ENCODE measurements around the gene PRPF8. TPM values are rescaled to one million over a fixed set of nuclear protein-coding genes. Genes with fewer than 3 reads are reported as not detected.
A peak's percentile ranks its signal among the peaks of the same experiment; 100 is the strongest.

Gene PRPF8
- total and polyA plus RNA-seq, 2 of the 13 experiments (the other 11 are each of a cell fraction or from before 2014, with no cell fraction given), result 112 to 179 TPM

GRCh38 chr17:1605681-1606351 is 78.9 kb downstream of the PRPF8 start (continued):
- no peak for TF ChIP-seq ZNF142 (CRISPR knock-in tag; IDR thresholded peaks at IDR 0.05)
- peak; percentile 15; the same call in 1 of the 2 replicates for TF ChIP-seq PITX1 (CRISPR knock-in tag; IDR thresholded peaks at IDR 0.05)
- no peak for TF ChIP-seq ZNF784 (CRISPR knock-in tag; IDR thresholded peaks at IDR 0.05; ENCODE audit: borderline replicate concordance)
- TF ChIP-seq ZNF235 (CRISPR knock-in tag; IDR thresholded peaks at IDR 0.05; ENCODE audit: borderline replicate concordance), result no peak
- no peak for TF ChIP-seq PCBP2 (optimal IDR thresholded peaks at IDR 0.05; ENCODE audit: low read depth, low read length, poor library complexity, severe bottlenecking)
